ENCODE data around the gene TNIP2. TPM values are rescaled to one million over a fixed set of nuclear protein-coding genes. Genes with fewer than 3 reads are reported as not detected.

Gene TNIP2
- total RNA-seq, 1 donor, result 41.9 TPM

- H3K4me3 ChIP-seq (ENCODE audit: low read depth, low read length), result no peak overlapping the region
- DNase-seq (ENCODE audit: low read depth), result no peak
Measured at GRCh38 chr4:2796849-2797544, 40.9 kb upstream of the TNIP2 start.

GRCh38 chr4:2795893-2796848, 40.0 kb upstream of the TNIP2 start:
- DNase-seq (ENCODE audit: low read depth), result peak; percentile 65
- TF ChIP-seq CTCF (IDR thresholded peaks at IDR 0.05; ENCODE audit: insufficient read depth, low read depth, low read length), result no peak
- no peak overlapping the region for H3K4me3 ChIP-seq (ENCODE audit: low read depth, low read length)

More at GRCh38 chr4:2796849-2797544, 40.9 kb upstream of the TNIP2 start:
- TF ChIP-seq CTCF (IDR thresholded peaks at IDR 0.05; ENCODE audit: insufficient read depth, low read depth, low read length), result no peak

GRCh38 chr4:2795300-2795892, 39.3 kb upstream of the TNIP2 start:
- H3K4me3 ChIP-seq (ENCODE audit: low read depth, low read length), result no peak overlapping the region
- TF ChIP-seq CTCF (IDR thresholded peaks at IDR 0.05; ENCODE audit: insufficient read depth, low read depth, low read length), result no peak
- no peak for DNase-seq (ENCODE audit: low read depth)

GRCh38 chr4:2794486-2795299, 38.6 kb upstream of the TNIP2 start:
- peak overlapping the region; percentile 71 for H3K4me3 ChIP-seq (ENCODE audit: low read depth, low read length)
- TF ChIP-seq CTCF (IDR thresholded peaks at IDR 0.05; ENCODE audit: insufficient read depth, low read depth, low read length), result no peak
- peak; percentile 82 for DNase-seq (ENCODE audit: low read depth)

GRCh38 chr4:2793586-2794485, 37.7 kb upstream of the TNIP2 start:
- TF ChIP-seq CTCF (IDR thresholded peaks at IDR 0.05; ENCODE audit: insufficient read depth, low read depth, low read length), result no peak
- peak overlapping the region; percentile 71 for H3K4me3 ChIP-seq (ENCODE audit: low read depth, low read length)

More at GRCh38 chr4:2793586-2794485, 37.7 kb upstream of the TNIP2 start:
- peak; percentile 63 for DNase-seq (ENCODE audit: low read depth)

Measured in fibroblast of villous mesenchyme (primary cell).